ENCODE data around the gene CYP2E1. TPM values are rescaled to one million over a fixed set of nuclear protein-coding genes. Genes with fewer than 3 reads are reported as not detected.
"Not testable (repeated sequence)": the region's sequence is repeated elsewhere in the genome, so short reads cannot be mapped to it uniquely, and the experiment has no call there.

Gene CYP2E1
- not detected in 2 replicates for total RNA-seq (2014; rRNA removed; shearing (Covaris generic))

- no peak for DNase-seq (ENCODE audit: low spot score)
Observed at GRCh38 chr10:133526957-133527588, at the start of gene CYP2E1. Gene CYP2E1 (plus strand): TSS chr10:133527363. CDS start chr10:133527396, 33 bp downstream.

GRCh38 chr10:133481086-133481643 is 46.0 kb upstream of the CYP2E1 start:
- no peak for DNase-seq (ENCODE audit: low spot score)

GRCh38 chr10:133481657-133482056 is 45.5 kb upstream of the CYP2E1 start:
- no peak for DNase-seq (ENCODE audit: low spot score)

GRCh38 chr10:133484818-133485217 is 42.3 kb upstream of the CYP2E1 start:
- DNase-seq (ENCODE audit: low spot score): no peak

GRCh38 chr10:133487085-133487484 is 40.1 kb upstream of the CYP2E1 start:
- DNase-seq (ENCODE audit: low spot score): no peak

GRCh38 chr10:133488354-133488753 is 38.8 kb upstream of the CYP2E1 start:
- DNase-seq (ENCODE audit: low spot score): no peak

- DNase-seq (ENCODE audit: low spot score): no peak
Observed at GRCh38 chr10:133489816-133490588, 37.2 kb upstream of the CYP2E1 start.

- not testable (repeated sequence) for DNase-seq (ENCODE audit: low spot score)
Observed at GRCh38 chr10:133493562-133493961, 33.6 kb upstream of the CYP2E1 start.

- DNase-seq (ENCODE audit: low spot score): not testable (repeated sequence)
Observed at GRCh38 chr10:133497363-133497762, 29.8 kb upstream of the CYP2E1 start.

- not testable (repeated sequence) for DNase-seq (ENCODE audit: low spot score)
Observed at GRCh38 chr10:133499176-133499575, 28.0 kb upstream of the CYP2E1 start.

GRCh38 chr10:133500897-133501296 is 26.3 kb upstream of the CYP2E1 start:
- DNase-seq (ENCODE audit: low spot score): not testable (repeated sequence)

GRCh38 chr10:133509700-133510099 is 17.5 kb upstream of the CYP2E1 start:
- no peak for DNase-seq (ENCODE audit: low spot score)

GRCh38 chr10:133511408-133511807 is 15.8 kb upstream of the CYP2E1 start:
- DNase-seq (ENCODE audit: low spot score): no peak

GRCh38 chr10:133511907-133512528 is 15.1 kb upstream of the CYP2E1 start:
- DNase-seq (ENCODE audit: low spot score): no peak

GRCh38 chr10:133515471-133515870 is 11.7 kb upstream of the CYP2E1 start:
- DNase-seq (ENCODE audit: low spot score): no peak

- no peak for DNase-seq (ENCODE audit: low spot score)
Observed at GRCh38 chr10:133516057-133516456, 11.1 kb upstream of the CYP2E1 start.

GRCh38 chr10:133518517-133518916 is 8.6 kb upstream of the CYP2E1 start:
- DNase-seq (ENCODE audit: low spot score): not testable (repeated sequence)

- peak; percentile 87 for DNase-seq (ENCODE audit: low spot score)
Observed at GRCh38 chr10:133520193-133520738, 6.9 kb upstream of the CYP2E1 start.

GRCh38 chr10:133523631-133524203 is 3.4 kb upstream of the CYP2E1 start:
- DNase-seq (ENCODE audit: low spot score): peak; percentile 21

- no peak for DNase-seq (ENCODE audit: low spot score)
Observed at GRCh38 chr10:133525444-133525843, 1.7 kb upstream of the CYP2E1 start.

- no peak for DNase-seq (ENCODE audit: low spot score)
Observed at GRCh38 chr10:133527771-133528271, 658 bp downstream of the CYP2E1 start.
